HEK293 (cell line): ENCODE results near the gene C11orf58.

ENCODE experiments used
- GFI1B ChIP-seq: fragments of 450-650 bp; formaldehyde crosslinking; IDR thresholded peaks from 2 replicates; pipeline ENCODE4 v1.5.1; 2016; ENCODE audit warnings: missing biosample characterization, missing genetic modification characterization
- GLIS2 ChIP-seq: fragments of 450-650 bp; formaldehyde crosslinking; IDR thresholded peaks from 2 replicates; pipeline ENCODE4 v1.5.1; 2016; ENCODE audit warnings: missing biosample characterization, missing genetic modification characterization
- KLF1 ChIP-seq: fragments of 450-650 bp; formaldehyde crosslinking; IDR thresholded peaks from 2 replicates; pipeline ENCODE4 v1.5.1; 2016; ENCODE audit warnings: missing biosample characterization, missing genetic modification characterization
- OVOL3 ChIP-seq: fragments of 450-650 bp; formaldehyde crosslinking; IDR thresholded peaks from 2 replicates; pipeline ENCODE4 v1.5.1; 2016; ENCODE audit warnings: missing biosample characterization, missing genetic modification characterization
- YY2 ChIP-seq: fragments of 450-650 bp; formaldehyde crosslinking; IDR thresholded peaks from 2 replicates; pipeline ENCODE4 v1.5.1; 2016; ENCODE audit warnings: missing biosample characterization, missing genetic modification characterization
- ZBTB20 ChIP-seq: fragments of 450-650 bp; formaldehyde crosslinking; IDR thresholded peaks from 2 replicates; pipeline ENCODE4 v1.5.1; 2016; ENCODE audit warnings: missing biosample characterization, missing genetic modification characterization
- ZBTB21 ChIP-seq: fragments of 450-650 bp; formaldehyde crosslinking; IDR thresholded peaks from 2 replicates; pipeline ENCODE4 v1.5.1; 2017; ENCODE audit warnings: missing biosample characterization, missing genetic modification characterization
- ZNF10 ChIP-seq: fragments of 450-650 bp; formaldehyde crosslinking; IDR thresholded peaks from 2 replicates; pipeline ENCODE4 v1.5.1; 2017; ENCODE audit warnings: missing biosample characterization, missing genetic modification characterization
- ZNF16 ChIP-seq: fragments of 450-650 bp; formaldehyde crosslinking; IDR thresholded peaks from 2 replicates; pipeline ENCODE4 v1.5.1; 2016; ENCODE audit warnings: low read depth, missing biosample characterization, missing genetic modification characterization
- ZNF335 ChIP-seq: fragments of 450-650 bp; formaldehyde crosslinking; conservative IDR thresholded peaks from 2 replicates; pipeline ENCODE4 v1.5.1; 2016; ENCODE audit warnings: missing biosample characterization, missing genetic modification characterization
- ZNF391 ChIP-seq: fragments of 450-650 bp; formaldehyde crosslinking; IDR thresholded peaks from 2 replicates; pipeline ENCODE4 v1.5.1; 2016; ENCODE audit warnings: low read depth, missing biosample characterization, missing genetic modification characterization, borderline replicate concordance
- ZNF426 ChIP-seq: fragments of 450-650 bp; formaldehyde crosslinking; IDR thresholded peaks from 2 replicates; pipeline ENCODE4 v1.5.1; 2017; ENCODE audit warnings: missing biosample characterization, missing genetic modification characterization, mild to moderate bottlenecking, inconsistent platforms, moderate library complexity
- ZNF473 ChIP-seq: fragments of 450-650 bp; formaldehyde crosslinking; IDR thresholded peaks from 2 replicates; pipeline ENCODE4 v1.5.1; 2017; ENCODE audit warnings: missing biosample characterization, missing genetic modification characterization
- ZNF585B ChIP-seq: fragments of 450-650 bp; formaldehyde crosslinking; IDR thresholded peaks from 2 replicates; pipeline ENCODE4 v1.5.1; 2016; ENCODE audit warnings: missing biosample characterization, missing genetic modification characterization
- ZNF629 ChIP-seq: fragments of 450-650 bp; formaldehyde crosslinking; IDR thresholded peaks from 2 replicates; pipeline ENCODE4 v1.5.1; 2017; ENCODE audit warnings: missing biosample characterization, missing genetic modification characterization
- ZNF654 ChIP-seq: fragments of 450-650 bp; formaldehyde crosslinking; IDR thresholded peaks from 2 replicates; pipeline ENCODE4 v1.5.1; 2016; ENCODE audit warnings: low read depth, missing biosample characterization, missing genetic modification characterization
- TF ChIP-seq, protein P1 (sequence below): fragments of 450-650 bp; formaldehyde crosslinking; IDR thresholded peaks from 2 replicates; pipeline ENCODE4 v1.5.1; 2017; ENCODE audit warnings: missing biosample characterization, missing genetic modification characterization
- TF ChIP-seq, protein P2 (sequence below): fragments of 450-650 bp; formaldehyde crosslinking; IDR thresholded peaks from 2 replicates; pipeline ENCODE4 v1.5.1; 2016; ENCODE audit warnings: missing biosample characterization, missing genetic modification characterization, borderline replicate concordance
- TF ChIP-seq, protein P3 (sequence below): fragments of 450-650 bp; formaldehyde crosslinking; IDR thresholded peaks from 2 replicates; pipeline ENCODE4 v1.5.1; 2016; ENCODE audit warnings: missing biosample characterization, missing genetic modification characterization
- TF ChIP-seq, protein P4 (sequence below): fragments of 450-650 bp; formaldehyde crosslinking; optimal IDR thresholded peaks from 2 replicates; pipeline ENCODE3; 2016; ENCODE audit warnings: missing biosample characterization, mild to moderate bottlenecking, missing genetic modification characterization
- TF ChIP-seq, protein P5 (sequence below): fragments of 450-650 bp; formaldehyde crosslinking; IDR thresholded peaks from 2 replicates; pipeline ENCODE4 v1.5.1; 2016; ENCODE audit warnings: missing biosample characterization, missing genetic modification characterization
- TF ChIP-seq, protein P6 (sequence below): fragments of 450-650 bp; formaldehyde crosslinking; IDR thresholded peaks from 2 replicates; pipeline ENCODE4 v1.5.1; 2016; ENCODE audit warnings: missing biosample characterization, missing genetic modification characterization

C11orf58 gene

DNA sequence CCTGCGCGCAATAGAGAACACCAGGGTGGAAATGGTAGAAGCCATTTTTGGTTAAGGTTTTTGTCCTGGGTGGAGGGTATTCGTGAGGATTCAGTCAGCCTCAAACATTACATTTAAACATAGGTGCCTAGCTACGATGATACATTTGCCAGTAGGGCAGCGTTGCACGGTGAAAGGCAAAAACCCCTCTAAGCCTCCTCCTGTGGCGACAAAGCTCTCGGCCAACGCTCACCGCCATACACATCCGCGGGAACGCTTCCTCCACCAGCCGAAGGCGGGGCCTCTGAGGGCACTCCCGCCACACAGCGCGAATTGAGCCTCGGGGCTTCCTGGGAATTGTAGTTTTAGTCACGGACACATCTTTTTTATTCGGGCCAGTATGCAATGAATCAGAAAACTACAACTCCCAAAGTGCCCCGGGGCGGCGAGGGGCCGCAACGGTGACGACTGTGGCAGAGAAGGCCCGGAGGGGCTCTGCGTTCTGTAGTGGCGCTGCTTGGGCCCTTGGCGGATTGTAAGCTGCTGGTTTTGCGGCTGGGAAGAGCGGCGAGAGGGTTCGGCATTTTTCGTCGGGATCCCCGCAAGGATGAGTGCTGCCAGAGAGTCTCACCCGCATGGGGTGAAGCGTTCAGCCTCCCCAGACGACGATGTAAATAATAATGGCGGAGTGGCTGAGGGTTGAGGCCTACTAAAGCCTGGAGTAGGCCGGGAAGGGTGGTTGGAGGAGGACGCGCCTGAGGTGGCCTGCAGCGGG is at the start of gene C11orf58 (continued):
- TF ChIP-seq, protein P1, sequence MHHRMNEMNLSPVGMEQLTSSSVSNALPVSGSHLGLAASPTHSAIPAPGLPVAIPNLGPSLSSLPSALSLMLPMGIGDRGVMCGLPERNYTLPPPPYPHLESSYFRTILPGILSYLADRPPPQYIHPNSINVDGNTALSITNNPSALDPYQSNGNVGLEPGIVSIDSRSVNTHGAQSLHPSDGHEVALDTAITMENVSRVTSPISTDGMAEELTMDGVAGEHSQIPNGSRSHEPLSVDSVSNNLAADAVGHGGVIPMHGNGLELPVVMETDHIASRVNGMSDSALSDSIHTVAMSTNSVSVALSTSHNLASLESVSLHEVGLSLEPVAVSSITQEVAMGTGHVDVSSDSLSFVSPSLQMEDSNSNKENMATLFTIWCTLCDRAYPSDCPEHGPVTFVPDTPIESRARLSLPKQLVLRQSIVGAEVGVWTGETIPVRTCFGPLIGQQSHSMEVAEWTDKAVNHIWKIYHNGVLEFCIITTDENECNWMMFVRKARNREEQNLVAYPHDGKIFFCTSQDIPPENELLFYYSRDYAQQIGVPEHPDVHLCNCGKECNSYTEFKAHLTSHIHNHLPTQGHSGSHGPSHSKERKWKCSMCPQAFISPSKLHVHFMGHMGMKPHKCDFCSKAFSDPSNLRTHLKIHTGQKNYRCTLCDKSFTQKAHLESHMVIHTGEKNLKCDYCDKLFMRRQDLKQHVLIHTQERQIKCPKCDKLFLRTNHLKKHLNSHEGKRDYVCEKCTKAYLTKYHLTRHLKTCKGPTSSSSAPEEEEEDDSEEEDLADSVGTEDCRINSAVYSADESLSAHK (tag by site-specific recombination), result no peak
- peak; percentile 69 for TF ChIP-seq GLIS2
- no peak for TF ChIP-seq ZNF585B (tag by site-specific recombination)
- no peak for TF ChIP-seq ZNF16 (tag by site-specific recombination)
- no peak for TF ChIP-seq ZNF391
- no peak for TF ChIP-seq KLF1 (tag by site-specific recombination)
- TF ChIP-seq GFI1B (tag by site-specific recombination), result no peak
- TF ChIP-seq, protein P2, sequence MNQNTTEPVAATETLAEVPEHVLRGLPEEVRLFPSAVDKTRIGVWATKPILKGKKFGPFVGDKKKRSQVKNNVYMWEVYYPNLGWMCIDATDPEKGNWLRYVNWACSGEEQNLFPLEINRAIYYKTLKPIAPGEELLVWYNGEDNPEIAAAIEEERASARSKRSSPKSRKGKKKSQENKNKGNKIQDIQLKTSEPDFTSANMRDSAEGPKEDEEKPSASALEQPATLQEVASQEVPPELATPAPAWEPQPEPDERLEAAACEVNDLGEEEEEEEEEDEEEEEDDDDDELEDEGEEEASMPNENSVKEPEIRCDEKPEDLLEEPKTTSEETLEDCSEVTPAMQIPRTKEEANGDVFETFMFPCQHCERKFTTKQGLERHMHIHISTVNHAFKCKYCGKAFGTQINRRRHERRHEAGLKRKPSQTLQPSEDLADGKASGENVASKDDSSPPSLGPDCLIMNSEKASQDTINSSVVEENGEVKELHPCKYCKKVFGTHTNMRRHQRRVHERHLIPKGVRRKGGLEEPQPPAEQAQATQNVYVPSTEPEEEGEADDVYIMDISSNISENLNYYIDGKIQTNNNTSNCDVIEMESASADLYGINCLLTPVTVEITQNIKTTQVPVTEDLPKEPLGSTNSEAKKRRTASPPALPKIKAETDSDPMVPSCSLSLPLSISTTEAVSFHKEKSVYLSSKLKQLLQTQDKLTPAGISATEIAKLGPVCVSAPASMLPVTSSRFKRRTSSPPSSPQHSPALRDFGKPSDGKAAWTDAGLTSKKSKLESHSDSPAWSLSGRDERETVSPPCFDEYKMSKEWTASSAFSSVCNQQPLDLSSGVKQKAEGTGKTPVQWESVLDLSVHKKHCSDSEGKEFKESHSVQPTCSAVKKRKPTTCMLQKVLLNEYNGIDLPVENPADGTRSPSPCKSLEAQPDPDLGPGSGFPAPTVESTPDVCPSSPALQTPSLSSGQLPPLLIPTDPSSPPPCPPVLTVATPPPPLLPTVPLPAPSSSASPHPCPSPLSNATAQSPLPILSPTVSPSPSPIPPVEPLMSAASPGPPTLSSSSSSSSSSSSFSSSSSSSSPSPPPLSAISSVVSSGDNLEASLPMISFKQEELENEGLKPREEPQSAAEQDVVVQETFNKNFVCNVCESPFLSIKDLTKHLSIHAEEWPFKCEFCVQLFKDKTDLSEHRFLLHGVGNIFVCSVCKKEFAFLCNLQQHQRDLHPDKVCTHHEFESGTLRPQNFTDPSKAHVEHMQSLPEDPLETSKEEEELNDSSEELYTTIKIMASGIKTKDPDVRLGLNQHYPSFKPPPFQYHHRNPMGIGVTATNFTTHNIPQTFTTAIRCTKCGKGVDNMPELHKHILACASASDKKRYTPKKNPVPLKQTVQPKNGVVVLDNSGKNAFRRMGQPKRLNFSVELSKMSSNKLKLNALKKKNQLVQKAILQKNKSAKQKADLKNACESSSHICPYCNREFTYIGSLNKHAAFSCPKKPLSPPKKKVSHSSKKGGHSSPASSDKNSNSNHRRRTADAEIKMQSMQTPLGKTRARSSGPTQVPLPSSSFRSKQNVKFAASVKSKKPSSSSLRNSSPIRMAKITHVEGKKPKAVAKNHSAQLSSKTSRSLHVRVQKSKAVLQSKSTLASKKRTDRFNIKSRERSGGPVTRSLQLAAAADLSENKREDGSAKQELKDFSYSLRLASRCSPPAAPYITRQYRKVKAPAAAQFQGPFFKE (tag by site-specific recombination), result no peak
- TF ChIP-seq, protein P3, sequence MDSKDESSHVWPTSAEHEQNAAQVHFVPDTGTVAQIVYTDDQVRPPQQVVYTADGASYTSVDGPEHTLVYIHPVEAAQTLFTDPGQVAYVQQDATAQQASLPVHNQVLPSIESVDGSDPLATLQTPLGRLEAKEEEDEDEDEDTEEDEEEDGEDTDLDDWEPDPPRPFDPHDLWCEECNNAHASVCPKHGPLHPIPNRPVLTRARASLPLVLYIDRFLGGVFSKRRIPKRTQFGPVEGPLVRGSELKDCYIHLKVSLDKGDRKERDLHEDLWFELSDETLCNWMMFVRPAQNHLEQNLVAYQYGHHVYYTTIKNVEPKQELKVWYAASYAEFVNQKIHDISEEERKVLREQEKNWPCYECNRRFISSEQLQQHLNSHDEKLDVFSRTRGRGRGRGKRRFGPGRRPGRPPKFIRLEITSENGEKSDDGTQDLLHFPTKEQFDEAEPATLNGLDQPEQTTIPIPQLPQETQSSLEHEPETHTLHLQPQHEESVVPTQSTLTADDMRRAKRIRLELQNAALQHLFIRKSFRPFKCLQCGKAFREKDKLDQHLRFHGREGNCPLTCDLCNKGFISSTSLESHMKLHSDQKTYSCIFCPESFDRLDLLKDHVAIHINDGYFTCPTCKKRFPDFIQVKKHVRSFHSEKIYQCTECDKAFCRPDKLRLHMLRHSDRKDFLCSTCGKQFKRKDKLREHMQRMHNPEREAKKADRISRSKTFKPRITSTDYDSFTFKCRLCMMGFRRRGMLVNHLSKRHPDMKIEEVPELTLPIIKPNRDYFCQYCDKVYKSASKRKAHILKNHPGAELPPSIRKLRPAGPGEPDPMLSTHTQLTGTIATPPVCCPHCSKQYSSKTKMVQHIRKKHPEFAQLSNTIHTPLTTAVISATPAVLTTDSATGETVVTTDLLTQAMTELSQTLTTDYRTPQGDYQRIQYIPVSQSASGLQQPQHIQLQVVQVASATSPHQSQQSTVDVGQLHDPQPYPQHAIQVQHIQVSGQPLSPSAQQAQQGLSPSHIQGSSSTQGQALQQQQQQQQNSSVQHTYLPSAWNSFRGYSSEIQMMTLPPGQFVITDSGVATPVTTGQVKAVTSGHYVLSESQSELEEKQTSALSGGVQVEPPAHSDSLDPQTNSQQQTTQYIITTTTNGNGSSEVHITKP, result peak; percentile 47
- TF ChIP-seq OVOL3 (tag by site-specific recombination), result 0 out of 2 replicates have a peak, but pooled peaks have one; percentile 40
- TF ChIP-seq, protein P4, sequence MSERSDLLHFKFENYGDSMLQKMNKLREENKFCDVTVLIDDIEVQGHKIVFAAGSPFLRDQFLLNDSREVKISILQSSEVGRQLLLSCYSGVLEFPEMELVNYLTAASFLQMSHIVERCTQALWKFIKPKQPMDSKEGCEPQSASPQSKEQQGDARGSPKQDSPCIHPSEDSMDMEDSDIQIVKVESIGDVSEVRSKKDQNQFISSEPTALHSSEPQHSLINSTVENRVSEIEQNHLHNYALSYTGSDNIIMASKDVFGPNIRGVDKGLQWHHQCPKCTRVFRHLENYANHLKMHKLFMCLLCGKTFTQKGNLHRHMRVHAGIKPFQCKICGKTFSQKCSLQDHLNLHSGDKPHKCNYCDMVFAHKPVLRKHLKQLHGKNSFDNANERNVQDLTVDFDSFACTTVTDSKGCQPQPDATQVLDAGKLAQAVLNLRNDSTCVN, result peak; percentile 78
- TF ChIP-seq ZBTB20 (tag by site-specific recombination), result peak; percentile 87
- TF ChIP-seq ZBTB21, result 0 out of 2 replicates have a peak, but pooled peaks have one; percentile 20
- peak; percentile 85 for TF ChIP-seq ZNF335 (tag by site-specific recombination)
- TF ChIP-seq ZNF10, result 0 out of 2 replicates have a peak, but pooled peaks have one; percentile 22
- no peak for TF ChIP-seq ZNF654 (tag by site-specific recombination)
- TF ChIP-seq ZNF473, result no peak
- TF ChIP-seq, protein P5, sequence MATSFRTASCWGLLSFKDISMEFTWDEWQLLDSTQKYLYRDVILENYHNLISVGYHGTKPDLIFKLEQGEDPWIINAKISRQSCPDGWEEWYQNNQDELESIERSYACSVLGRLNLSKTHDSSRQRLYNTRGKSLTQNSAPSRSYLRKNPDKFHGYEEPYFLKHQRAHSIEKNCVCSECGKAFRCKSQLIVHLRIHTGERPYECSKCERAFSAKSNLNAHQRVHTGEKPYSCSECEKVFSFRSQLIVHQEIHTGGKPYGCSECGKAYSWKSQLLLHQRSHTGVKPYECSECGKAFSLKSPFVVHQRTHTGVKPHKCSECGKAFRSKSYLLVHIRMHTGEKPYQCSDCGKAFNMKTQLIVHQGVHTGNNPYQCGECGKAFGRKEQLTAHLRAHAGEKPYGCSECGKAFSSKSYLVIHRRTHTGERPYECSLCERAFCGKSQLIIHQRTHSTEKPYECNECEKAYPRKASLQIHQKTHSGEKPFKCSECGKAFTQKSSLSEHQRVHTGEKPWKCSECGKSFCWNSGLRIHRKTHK, result no peak
- TF ChIP-seq ZNF629 (tag by site-specific recombination), result peak; percentile 60
- peak; percentile 78 for TF ChIP-seq YY2 (tag by site-specific recombination)
- no peak for TF ChIP-seq ZNF426
- TF ChIP-seq, protein P6, sequence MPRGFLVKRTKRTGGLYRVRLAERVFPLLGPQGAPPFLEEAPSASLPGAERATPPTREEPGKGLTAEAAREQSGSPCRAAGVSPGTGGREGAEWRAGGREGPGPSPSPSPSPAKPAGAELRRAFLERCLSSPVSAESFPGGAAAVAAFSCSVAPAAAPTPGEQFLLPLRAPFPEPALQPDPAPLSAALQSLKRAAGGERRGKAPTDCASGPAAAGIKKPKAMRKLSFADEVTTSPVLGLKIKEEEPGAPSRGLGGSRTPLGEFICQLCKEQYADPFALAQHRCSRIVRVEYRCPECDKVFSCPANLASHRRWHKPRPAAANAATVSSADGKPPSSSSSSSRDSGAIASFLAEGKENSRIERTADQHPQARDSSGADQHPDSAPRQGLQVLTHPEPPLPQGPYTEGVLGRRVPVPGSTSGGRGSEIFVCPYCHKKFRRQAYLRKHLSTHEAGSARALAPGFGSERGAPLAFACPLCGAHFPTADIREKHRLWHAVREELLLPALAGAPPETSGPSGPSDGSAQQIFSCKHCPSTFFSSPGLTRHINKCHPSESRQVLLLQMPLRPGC, result no peak
